Superior temporal gyrus (tissue), 1 donor: Measurements from ENCODE around the gene FGF9.

Experiments used
- DNase-seq: peaks from one replicate; pipeline ENCODE4 v3.0.0-alpha.2; 2016; ENCODE audit errors: extremely low spot score

Gene FGF9

DNA sequence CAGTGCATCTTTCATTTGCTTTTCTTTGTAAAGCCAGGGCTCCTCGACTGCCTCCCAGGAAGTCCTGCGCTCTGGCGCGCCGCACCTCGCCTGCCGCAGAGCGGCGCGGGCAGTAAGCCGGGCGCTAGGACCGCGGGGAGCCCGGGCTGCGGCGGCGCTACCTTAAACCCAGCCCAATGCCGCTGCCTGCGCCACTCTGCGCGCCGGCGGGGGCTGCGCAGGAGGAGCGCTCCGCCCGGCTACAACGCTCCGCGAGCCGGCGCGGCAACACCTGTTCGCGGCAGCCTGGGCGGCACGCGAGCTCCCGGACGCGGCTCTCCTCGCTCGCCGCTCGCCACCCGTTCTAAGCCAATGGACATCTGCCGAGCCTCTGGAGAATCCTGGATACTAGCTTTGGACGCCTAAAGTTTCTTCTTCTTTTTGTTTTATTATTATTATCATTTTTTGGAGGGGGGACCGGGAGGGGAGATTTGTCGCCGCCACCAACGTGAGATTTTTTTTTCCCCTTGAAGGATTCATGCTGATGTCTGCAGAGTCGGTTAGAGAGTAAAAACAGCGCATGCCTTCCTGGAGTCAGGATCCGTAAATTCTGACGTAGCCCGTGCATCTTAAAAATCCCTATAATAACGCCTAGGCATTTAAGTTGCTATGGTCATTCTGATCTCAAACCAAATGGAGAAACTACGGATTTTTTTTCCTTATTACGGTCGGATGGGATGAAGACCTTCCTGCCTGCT lies at the start of gene FGF9:
FGF9 (plus strand) TSS at position 191 of the 737 bp plus-strand sequence. CDS start 840 bp downstream, outside the sequence.
- peak; percentile 76 for DNase-seq

DNA sequence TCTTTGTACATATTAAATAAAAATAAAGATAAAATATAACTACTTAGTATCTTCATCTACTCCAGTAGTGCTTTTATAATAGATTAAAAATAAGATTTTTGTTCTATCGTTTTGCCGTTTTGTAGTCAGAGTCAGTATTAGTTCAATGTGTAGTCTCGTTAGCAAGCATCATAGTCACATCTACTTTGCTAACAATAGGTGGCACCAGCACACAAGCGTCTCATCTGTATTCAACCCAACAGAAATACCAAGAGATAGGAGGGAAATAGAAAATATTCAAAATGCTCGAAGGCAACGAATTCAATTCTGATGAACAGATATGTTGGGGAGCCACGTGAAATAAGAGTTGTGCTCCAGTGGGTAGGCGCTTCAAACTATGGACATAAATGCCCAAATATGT lies 45.5 kb upstream of the FGF9 start:
- DNase-seq: peak; percentile 52

DNA sequence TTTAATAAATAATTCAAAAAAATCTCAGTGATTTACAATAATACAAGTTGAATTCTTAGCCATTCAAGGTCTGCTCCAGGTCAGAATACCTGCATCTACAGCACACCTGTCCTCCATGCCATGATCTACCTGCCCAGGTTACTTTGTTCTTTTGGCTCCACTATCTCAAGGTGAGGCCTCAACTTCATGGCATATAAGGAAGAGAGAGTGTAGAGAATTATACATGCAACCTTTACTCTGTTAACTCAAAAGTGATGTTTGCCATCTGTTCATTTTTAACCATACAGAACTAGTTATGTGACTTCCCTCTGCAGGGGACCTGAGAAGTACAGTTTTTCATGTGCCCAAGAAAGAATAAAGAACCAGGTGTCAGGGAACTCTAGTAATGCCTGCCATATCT lies 38.7 kb upstream of the FGF9 start:
- no peak for DNase-seq

DNA sequence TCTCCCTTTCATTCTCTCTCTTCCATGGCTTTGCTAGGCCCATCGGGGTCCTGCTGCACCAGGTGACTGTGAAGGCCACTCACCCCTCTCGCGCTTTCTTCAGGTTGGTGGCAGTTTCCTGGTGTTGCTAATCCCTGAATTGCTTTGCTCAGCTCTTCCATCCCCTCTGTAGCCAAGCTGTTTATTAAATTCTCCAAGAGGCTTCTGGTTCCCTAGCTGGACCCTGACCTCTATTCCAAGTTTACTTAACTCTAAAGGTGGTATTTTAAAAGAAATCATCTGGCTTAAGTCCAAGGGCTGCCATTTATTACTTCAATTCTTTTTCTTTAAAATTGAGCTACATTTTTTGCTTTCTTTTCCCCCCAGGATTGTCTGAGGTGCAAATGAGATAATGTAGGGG lies 34.2 kb upstream of the FGF9 start:
- no peak for DNase-seq

DNA sequence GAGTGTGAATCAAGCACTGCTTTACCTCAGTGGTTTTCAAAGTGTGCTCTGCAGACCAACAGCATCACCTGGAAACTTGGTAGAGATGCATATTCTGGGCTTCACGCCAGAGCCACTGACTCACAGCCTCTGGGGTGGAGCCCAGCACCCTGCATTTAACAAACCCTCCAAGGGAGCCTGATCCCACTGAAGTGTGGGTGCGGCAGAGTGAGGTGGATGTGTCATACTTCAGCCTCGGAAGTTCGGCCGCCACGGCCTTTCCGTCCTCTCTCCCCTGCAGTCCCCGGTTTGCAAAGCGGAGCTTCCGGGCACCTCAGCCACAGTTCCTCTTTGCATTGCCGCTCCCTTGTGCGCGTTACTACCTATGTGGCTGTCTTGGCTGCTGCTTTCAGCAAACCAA lies 33.6 kb upstream of the FGF9 start:
- DNase-seq: no peak

DNA sequence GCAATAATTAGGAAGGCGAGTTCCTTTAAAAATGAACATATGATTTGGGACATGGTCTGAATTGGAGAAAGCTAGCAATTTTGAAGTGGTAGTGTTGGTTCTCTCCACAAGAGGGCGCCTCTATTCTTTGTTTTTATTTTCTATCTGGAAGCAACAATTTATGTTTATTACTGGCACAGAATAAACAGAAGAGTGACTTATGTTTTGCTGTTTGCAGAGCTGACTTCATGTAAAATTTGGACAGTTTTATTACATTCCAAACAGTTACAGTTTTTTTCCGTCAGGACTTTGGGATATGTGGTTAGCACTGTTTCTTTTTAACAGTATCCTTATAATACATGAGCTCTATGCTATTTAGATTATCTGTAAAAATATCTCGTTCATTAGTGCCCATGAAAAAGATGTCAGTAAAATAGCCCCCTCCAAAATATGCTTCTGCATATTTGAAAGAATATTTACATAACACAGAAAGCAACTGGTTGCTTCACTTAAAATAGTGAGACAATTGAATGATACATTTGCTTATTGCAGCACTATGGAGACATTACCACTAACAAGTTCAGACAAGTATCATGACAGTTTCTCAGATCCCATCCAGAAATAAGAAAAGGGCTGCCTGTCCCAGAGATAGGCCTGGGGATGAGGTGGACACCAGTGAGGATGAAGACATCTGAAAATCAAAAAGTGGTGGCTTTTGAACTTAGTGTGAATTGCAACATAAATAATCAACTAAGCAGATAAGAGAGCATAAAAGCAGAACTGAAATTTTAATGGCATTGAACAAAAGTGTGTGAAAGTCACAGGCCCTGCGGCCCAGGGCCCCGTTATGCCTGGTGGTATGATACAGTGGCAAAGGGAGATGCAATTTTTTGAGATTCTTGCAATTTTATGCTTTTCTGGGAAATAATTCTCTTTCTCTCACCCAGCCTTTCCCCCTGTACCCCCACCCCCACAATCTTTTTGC lies 32.3 kb upstream of the FGF9 start:
- peak; percentile 82 for DNase-seq

DNA sequence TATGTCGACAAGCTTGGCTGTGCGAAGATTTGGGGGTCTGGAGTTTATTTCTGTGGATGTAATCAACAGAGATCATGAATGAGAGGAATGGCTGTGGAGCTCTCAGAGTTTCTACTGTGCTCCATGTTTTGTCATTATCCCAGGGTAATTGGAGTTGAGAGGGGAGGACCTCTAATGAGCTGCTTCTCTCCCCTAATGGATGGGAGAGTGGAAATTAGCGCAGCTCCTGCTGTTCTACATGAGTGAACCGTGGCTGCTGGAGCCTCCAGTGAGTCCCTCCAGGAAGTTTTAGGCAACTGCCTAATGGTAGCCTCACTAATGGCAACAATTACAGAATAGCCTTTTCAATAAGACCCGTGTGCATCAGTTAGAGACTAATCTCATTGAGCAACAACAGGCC lies 31.3 kb upstream of the FGF9 start:
- no peak for DNase-seq

DNA sequence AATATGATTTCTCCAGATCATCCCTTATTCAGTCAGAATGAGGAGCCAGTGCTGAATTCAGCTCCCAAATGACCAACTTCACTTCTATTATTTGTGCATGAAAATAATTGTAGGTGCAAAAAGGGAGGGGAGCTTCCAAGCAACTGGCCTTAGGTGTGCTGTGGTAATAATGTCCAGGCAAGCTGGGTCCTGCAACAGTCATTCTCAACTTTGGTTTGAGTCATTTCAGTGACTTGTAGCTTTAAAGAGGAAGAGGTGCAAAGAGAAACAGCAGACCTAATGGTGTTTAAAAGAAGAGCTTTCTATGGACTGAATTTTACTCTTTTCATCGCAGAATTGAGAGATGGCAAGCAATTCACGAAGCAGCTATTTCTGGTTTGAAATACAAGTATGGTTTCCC lies 29.2 kb upstream of the FGF9 start:
- DNase-seq: no peak

DNA sequence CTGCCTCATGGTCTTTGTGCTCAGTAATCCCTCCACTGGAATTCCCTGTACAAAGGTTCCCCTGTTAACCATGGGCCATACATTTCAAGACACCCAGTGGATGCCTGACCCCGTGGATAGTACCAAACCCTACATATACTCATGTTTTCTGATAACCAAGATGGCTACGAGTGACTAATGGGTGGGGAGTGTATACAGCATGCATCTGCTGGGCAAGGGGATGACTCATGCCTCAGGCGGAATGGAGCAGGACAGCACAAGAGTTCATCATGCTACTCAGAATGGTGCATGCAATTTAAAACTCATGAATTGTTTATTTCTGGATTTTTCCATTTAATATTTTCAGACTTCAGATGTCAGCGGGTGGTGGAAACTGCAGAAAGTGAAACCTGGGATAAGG lies 13.3 kb upstream of the FGF9 start:
- DNase-seq: no peak

DNA sequence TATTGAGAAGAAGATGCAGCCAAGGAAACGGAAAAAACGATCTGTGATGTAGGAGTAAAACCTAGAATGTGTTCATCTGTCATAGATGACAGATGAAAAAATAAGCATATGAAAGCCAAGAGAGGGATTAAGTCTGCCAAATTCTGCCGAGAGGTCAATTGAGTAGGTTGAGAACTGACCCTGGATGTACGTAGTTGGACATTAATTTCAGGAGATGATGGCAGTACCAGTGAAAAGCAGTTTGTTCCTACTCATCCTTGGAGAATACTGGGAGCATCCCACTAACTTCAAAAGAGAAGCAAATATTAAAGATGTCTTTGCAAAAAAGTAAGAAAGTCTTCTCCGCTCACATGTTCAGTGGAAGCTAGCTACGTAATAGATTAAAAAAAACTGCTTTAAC lies 11.8 kb upstream of the FGF9 start:
- no peak for DNase-seq

DNA sequence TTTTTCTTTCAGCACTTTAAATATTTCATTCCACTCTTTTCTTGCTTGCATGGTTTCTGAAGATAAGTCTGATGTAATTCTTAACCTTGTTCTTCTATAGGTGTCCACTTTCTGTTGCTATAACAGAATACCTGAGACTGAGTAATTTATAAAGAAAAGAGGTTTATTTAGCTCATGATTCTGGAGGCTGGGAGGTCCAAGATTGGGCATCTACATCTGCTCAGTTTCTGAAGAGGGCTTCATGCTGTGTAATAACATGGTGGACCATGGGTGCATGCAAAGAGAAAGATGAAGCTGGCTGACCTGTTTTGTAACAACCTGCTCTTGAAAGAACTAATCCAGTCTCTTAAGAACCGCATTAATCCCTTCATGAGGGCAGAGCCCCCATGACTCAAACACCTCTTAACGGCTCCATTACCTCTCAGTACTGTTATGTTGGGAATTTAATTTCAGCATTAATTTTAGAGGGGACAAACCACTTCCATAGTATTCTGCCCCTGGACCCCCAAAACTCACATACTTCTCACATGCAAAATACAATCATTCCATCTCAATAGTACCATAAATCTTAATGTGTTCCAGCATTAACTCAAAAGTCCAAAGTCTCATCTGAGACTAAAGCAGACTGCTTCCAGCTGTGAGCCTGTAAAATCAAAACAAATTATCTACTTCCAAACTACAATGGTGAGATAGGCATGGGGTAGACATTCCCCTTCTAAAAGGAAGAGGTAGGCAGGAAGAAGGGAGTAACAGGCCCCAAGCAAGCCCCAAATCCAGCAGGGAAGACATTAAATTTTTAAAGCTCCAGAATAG lies 9.6 kb upstream of the FGF9 start:
- DNase-seq: no peak

DNA sequence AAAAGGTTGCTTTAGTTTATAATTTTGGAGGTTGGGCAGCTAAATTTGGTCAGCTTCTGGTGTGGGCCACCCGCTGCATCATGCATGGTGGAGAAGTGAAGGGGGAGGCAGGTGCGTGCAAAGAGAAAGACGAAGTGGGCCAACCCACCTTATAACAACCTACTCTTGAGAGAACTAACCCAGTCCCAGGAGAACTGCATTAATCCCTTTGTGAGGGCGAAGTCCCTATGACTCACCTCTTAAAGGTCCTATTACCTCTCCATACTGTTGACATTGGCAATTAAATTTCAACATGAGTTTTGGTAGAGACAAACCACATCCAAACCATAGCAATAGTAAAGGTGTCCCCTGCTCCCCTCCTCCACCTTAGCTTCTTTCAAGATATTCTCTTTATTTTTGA lies 7.7 kb upstream of the FGF9 start:
- DNase-seq: no peak

DNA sequence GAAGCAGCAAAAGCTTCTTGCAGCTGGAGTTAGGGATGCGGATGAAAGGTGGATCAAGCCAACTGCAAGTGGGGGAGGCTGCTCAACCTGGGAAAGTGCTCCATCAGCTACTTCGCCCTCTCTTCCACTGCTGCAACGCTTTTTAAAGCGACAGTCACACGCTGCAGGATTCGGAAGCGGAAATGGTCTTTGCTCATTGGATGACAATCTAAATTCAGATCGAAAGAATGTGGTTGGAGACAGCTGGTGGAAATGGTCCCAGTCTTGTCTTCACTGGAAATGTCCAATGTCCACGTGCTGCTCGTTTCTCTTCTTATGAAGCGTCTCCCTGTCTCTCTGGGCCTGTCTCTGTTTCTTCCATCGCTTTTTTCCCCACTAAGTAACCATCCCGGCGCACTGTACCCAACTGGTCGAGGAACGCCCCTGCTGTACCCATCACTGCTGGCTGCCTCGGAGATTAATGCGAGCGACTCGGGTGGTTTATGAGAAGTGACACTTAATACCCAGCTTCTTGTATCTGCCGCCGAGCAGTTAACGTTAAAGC lies 2.1 kb upstream of the FGF9 start:
- DNase-seq: peak; percentile 51

DNA sequence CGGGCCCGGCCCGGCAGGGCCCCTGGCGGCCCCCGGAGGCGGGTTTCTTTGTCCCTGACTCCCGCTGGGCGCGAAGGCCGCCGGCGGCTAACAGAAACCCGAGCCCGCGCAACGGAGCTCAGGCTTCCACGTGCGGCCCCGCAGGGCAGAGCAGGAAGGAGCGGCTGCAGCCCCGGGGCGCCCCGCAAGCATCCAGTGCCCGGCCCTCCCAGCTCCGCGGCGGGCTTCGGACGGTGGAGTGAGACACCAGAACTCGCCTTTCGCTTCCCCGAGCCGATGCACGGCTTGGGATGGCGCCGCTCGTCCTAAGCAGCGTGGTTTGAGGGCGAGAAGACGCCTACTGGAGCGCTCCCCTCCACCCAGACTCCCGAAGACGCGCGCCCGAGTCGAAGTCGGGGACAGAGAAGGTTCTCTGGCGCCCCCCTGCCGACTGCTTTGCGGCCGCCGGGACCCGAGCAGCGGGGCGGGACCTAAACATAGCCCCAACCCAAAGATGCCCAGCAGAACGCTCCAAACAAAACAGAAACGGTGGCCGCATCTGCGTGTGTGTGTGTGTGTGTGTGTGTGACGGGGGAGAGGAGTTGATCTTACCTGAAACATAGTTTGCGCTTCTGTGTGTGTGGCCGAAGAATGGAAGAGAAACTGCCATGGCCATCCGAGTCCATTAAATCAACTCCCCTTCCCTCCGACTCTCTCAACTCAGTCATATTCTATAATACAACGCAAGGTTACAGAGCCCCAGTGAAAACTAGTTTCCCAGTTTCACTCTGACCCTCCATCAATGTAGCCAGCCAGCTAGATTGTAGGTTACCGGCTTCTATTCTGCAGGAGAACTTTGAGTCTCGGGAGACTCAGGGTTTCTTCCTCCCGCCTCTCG lies 629 bp upstream of the FGF9 start:
- DNase-seq: peak; percentile 40

DNA sequence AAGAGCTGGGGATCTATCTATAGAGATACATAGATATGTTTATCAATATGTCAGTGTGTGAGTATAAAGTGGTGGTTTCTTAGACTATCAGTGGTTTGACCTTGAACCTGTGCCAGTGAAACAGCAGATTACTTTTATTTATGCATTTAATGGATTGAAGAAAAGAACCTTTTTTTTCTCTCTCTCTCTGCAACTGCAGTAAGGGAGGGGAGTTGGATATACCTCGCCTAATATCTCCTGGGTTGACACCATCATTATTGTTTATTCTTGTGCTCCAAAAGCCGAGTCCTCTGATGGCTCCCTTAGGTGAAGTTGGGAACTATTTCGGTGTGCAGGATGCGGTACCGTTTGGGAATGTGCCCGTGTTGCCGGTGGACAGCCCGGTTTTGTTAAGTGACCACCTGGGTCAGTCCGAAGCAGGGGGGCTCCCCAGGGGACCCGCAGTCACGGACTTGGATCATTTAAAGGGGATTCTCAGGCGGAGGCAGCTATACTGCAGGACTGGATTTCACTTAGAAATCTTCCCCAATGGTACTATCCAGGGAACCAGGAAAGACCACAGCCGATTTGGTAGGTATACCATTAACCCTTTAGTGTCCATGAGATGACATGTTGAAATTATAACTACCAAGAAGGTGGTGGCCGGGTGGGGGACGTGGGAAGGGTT lies 880 bp downstream of the FGF9 start:
- peak; percentile 45 for DNase-seq

DNA sequence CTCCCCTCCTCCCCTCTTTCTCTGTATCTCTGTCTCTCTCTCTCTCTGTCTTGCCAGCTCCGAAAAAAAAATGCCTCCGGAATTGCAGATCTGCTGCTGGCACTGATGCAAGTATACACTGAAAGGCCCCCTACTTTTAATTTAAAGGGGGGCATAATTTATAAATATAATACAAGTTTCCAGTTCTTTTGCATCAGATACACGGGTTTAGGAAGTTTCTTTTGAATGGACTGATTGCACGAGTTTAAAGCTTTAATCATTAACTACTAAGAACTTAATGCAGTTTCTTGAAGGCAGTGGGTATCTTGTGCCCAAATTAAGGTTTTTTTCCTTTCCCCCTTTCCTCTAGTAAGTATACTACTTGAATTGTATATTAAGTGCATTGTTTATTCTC lies 1.4 kb downstream of the FGF9 start:
- peak; percentile 44 for DNase-seq

DNA sequence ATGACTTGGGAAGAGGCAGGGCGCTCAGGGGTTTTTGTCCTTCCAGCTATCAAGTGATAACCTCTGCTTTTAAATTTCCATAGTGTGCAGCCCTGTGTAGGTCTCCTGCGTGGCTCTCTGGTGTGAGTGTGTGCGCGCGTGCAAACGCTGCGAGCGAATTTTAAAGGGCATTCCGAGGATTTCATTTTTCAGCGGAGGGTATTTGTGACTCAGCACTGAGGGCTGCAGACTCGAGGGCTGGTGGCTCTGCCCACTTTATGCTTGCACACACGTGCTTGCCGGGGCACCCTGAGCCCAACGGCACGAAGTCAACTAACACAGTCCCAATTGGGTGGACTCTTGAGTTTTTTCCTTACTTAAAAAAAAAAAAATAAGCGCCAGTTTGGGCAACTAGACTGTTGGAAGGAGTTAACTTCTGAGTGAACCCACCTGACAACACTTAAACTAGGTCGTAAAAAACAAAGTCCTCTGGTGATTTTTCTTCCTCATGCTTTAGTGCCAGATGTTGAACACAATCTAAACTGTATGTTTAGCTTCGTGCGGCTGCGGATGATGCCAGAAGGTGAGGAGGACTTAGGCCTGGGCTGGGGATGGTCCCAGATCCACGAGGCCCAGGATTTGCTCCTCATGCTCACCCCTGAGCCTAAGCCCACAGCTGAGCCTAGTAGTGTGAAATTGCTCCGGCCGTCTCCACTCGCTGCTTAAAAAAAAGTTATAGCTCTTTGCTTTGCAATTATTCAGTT lies 2.1 kb downstream of the FGF9 start:
- DNase-seq: no peak

DNA sequence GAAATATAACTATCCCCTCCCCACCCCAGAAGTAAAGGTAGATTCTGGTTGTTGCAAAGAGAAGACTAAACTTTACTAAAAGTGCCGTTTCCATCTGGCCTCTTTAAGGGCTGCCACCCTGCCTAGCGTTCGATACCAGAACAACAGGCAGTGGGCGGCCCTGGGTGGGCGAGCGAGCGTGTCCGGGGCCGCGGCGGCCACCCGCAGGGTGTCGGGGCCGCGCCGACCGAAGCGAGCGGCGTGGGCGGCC lies 2.6 kb downstream of the FGF9 start:
- no peak for DNase-seq

DNA sequence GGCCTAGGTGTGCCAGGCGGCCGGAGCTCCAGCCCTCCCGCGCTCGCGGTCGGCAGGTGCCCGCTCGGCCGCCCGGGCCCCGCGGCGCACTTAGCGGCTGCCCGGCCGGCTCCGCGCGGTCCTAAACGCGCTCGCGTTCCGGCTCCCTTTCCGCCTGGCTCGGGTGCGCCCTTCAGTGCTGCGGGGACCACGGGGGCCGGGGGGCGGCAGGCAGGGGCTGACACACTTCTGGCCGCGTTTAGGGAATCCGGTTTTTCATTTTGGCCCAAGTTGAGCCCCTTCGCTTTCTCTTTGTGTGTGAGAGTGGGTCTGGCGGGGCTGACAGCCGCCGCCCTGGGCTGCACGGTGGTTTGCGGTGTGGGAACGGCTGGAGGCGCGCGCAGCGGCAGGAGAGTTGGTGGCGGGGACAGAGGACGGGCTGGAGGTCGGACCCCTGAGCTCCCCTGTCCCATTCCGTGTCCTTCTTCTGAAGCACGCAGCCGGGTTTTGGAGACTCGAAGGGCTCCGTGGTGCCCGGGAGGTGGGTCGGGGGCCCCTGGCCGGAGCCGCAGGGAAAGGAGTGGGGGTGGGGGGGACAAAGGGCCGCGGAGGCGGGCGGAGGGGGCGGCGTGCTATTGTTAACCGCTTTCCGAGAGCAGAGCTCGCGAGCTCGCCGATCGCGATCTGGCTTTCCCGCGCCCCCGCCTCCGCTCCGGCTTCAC lies 3.1 kb downstream of the FGF9 start:
- DNase-seq: peak; percentile 54
